Measurements from ENCODE around the gene PXK.
"Not testable (repeated sequence)": the region's sequence is repeated elsewhere in the genome, so short reads cannot be mapped to it uniquely, and the experiment has no call there.

PXK gene

DNA sequence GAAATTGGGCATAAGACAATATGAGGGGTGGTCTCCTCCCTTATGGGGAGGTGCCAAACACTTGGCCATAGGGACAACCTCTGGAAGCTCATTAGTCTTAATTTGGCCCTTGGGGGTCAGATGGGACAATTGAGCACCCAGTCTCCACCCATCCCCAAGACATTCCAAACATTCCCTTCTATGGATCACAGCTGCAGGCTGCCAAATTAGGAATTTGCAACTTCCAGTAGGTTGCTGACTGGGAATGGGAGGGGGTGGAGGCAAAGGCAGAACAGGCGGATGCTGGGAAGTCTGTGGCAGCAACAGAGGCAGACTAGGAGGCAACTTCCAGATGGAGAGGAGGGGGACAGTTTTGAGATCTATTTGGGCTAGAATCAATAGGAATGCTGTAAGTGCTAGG is 102.3 kb downstream of the PXK start:
- H4K20me1 ChIP-seq (ENCODE audit: insufficient read depth) = no peaks in the 10 kb centered on the region
- H3K4me1 ChIP-seq (ENCODE audit: low read depth, poor library complexity, severe bottlenecking) = peaks cover 34% of the 10 kb centered on the region
- no peak overlapping the region for H3K9ac ChIP-seq
- peaks cover 18% of the 10 kb centered on the region for H3K79me2 ChIP-seq (ENCODE audit: insufficient read depth, low read depth)
- no peaks in the 10 kb centered on the region for H3K27me3 ChIP-seq (ENCODE audit: insufficient read depth, low read depth)
- H3K36me3 ChIP-seq (ENCODE audit: insufficient read depth) = no peaks in the 10 kb centered on the region
- no peak overlapping the region for H3K4me2 ChIP-seq
- H3K4me3 ChIP-seq (IDR thresholded peaks at IDR 0.05; ENCODE audit: insufficient read depth, low read depth, low read length) = no peak overlapping the region
- no peak overlapping the region for H3K27ac ChIP-seq
- TF ChIP-seq, protein P1, sequence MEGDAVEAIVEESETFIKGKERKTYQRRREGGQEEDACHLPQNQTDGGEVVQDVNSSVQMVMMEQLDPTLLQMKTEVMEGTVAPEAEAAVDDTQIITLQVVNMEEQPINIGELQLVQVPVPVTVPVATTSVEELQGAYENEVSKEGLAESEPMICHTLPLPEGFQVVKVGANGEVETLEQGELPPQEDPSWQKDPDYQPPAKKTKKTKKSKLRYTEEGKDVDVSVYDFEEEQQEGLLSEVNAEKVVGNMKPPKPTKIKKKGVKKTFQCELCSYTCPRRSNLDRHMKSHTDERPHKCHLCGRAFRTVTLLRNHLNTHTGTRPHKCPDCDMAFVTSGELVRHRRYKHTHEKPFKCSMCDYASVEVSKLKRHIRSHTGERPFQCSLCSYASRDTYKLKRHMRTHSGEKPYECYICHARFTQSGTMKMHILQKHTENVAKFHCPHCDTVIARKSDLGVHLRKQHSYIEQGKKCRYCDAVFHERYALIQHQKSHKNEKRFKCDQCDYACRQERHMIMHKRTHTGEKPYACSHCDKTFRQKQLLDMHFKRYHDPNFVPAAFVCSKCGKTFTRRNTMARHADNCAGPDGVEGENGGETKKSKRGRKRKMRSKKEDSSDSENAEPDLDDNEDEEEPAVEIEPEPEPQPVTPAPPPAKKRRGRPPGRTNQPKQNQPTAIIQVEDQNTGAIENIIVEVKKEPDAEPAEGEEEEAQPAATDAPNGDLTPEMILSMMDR (conservative IDR thresholded peaks at IDR 0.05; ENCODE audit: low read depth, low read length) = no peak
- no peak overlapping the region for H2AFZ ChIP-seq (ENCODE audit: low read depth)

DNA sequence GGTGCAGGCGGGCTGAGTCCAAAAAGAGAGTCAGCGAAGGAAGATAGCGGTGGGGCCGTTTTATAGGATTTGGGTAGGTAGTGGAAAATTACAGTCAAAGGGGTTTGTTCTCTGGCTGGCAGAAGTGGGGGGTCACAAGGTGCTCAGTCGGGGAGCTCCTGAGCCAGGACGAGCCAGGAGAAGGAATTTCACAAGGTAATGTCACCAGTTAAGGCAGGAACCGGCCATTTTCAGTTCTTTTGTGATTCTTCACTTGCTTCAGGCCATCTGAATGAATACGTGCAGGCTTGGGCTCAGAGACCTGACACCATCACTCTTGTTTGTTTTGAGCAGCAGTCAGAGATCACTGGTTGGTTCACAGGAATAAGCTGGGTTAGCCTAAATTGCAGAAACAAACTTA is 104.6 kb downstream of the PXK start:
- not testable (repeated sequence) for H4K20me1 ChIP-seq (ENCODE audit: insufficient read depth); H3K4me3 ChIP-seq (IDR thresholded peaks at IDR 0.05; ENCODE audit: insufficient read depth, low read depth, low read length); H3K9ac ChIP-seq; H3K36me3 ChIP-seq (ENCODE audit: insufficient read depth); H3K4me2 ChIP-seq; H3K27ac ChIP-seq; H3K27me3 ChIP-seq (ENCODE audit: insufficient read depth, low read depth); H2AFZ ChIP-seq (ENCODE audit: low read depth)
- Histone ChIP-seq H3K4me1 (ENCODE audit: low read depth, poor library complexity, severe bottlenecking) (peaks cover 11% of the 10 kb centered on the region), H3K79me2 (ENCODE audit: insufficient read depth, low read depth) (peaks cover 11% of the 10 kb centered on the region)

DNA sequence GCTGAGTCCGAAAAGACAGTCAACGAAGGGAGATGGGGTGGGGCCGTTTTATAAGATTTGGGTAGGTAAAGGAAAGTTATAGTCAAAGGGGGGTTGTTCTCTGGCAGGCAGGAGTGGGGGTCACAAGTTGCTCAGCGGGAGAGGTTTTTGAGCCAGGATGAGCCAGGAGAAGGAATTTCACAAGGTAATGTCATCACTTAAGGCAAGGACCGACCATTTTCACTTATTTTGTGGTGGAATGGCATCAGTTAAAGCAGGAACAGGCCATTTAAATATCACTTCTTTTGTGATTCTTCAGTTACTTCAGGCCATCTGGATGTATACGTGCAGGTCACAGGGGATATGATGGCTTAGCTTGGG is 108.3 kb downstream of the PXK start:
- H3K27me3 ChIP-seq (ENCODE audit: insufficient read depth, low read depth); H2AFZ ChIP-seq (ENCODE audit: low read depth); H3K4me3 ChIP-seq (IDR thresholded peaks at IDR 0.05; ENCODE audit: insufficient read depth, low read depth, low read length); H3K36me3 ChIP-seq (ENCODE audit: insufficient read depth); H3K9ac ChIP-seq; H4K20me1 ChIP-seq (ENCODE audit: insufficient read depth); H3K4me1 ChIP-seq (ENCODE audit: low read depth, poor library complexity, severe bottlenecking); H3K79me2 ChIP-seq (ENCODE audit: insufficient read depth, low read depth); H3K27ac ChIP-seq; H3K4me2 ChIP-seq: not testable (repeated sequence)

DNA sequence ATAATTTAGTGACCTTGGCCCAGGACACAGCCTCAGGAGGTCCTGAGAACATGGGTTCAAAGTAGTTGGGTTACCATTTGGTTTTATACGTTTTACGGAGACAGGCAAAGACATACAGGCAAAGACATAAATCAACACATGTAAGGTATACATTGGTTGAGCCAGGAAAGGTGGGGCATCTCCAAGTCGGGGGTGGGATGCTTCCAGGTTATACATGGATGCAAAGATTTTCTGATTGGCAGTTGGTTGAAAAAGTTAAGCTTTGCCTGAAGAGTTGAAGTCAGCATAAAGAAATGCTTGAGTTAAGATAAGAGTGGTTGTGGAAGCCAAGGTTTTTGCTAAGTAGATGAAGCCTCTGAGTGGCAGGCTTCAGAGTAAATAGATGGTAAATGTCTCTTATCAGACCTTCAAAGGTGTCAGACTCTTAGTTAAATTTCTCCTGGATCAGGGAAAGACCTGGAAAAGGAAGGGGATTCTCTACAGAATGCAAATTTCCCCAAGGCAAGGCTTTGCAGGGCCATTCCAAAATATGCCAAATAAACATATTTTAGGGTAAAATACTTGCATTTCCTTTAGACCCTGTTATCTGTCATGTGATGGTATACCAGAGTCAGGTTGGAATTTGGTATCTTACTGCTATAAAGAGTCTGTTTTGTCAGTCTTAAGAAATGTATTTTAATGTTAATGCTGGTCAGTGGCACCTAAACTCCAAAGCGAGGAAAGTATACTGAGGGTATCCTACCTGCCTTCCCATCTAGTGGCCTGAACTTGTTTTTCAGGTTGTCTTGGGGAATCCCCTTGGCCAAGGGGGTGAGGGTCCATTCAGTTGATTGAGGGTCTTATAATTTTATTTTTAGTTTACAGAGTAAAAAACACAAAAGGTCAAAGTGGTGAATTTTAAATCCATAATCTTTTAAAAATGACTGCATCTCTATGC is 109.1 kb downstream of the PXK start:
- Histone ChIP-seq H3K9ac (no peak overlapping the region), H3K79me2 (ENCODE audit: insufficient read depth, low read depth) (no peaks in the 10 kb centered on the region), H4K20me1 (ENCODE audit: insufficient read depth) (no peaks in the 10 kb centered on the region), H3K27me3 (ENCODE audit: insufficient read depth, low read depth) (no peaks in the 10 kb centered on the region), H2AFZ (ENCODE audit: low read depth) (no peak overlapping the region), H3K36me3 (ENCODE audit: insufficient read depth) (no peaks in the 10 kb centered on the region), H3K4me3 (IDR thresholded peaks at IDR 0.05; ENCODE audit: insufficient read depth, low read depth, low read length) (no peak overlapping the region), H3K27ac (no peak overlapping the region), H3K4me1 (ENCODE audit: low read depth, poor library complexity, severe bottlenecking) (no peaks in the 10 kb centered on the region), H3K4me2 (no peak overlapping the region)
- TF ChIP-seq, protein P1 (conservative IDR thresholded peaks at IDR 0.05; ENCODE audit: low read depth, low read length) = no peak

DNA sequence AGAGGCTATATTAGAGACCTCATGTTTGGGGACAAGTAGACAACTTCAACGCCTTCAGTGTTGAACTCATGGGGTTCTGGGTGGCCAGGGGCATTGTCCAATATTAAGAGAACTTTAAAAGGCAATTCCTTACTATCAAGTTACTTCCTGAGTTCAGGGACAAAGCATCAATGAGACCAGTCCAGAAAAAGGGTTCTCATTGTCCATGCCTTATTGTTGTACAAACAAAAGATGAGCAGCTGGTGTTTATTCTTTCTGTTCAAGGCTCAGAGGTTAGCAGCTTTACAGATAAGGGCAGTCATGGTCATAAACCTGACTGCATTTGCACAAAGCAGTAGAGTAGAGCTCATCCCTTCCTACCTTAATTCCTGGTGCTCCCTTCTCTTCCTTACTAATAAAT is 119.5 kb downstream of the PXK start:
- Histone ChIP-seq H4K20me1 (ENCODE audit: insufficient read depth) (no peaks in the 10 kb centered on the region), H3K9ac (no peak overlapping the region), H3K27me3 (ENCODE audit: insufficient read depth, low read depth) (no peaks in the 10 kb centered on the region), H3K79me2 (ENCODE audit: insufficient read depth, low read depth) (no peaks in the 10 kb centered on the region), H3K4me3 (IDR thresholded peaks at IDR 0.05; ENCODE audit: insufficient read depth, low read depth, low read length) (no peak overlapping the region), H3K4me1 (ENCODE audit: low read depth, poor library complexity, severe bottlenecking) (no peaks in the 10 kb centered on the region), H3K27ac (no peak overlapping the region), H3K4me2 (no peak overlapping the region), H2AFZ (ENCODE audit: low read depth) (no peak overlapping the region), H3K36me3 (ENCODE audit: insufficient read depth) (no peaks in the 10 kb centered on the region)
- TF ChIP-seq, protein P1 (conservative IDR thresholded peaks at IDR 0.05; ENCODE audit: low read depth, low read length) = no peak

All from KMS-11 (cell line).